ENCODE measurements around the gene CUL2.
"Not testable (repeated sequence)": the region's sequence is repeated elsewhere in the genome, so short reads cannot be mapped to it uniquely, and the experiment has no call there.

GRCh38 chr10:35045275-35045674 lies 44.9 kb downstream of the CUL2 start:
- TF ChIP-seq, protein P1, sequence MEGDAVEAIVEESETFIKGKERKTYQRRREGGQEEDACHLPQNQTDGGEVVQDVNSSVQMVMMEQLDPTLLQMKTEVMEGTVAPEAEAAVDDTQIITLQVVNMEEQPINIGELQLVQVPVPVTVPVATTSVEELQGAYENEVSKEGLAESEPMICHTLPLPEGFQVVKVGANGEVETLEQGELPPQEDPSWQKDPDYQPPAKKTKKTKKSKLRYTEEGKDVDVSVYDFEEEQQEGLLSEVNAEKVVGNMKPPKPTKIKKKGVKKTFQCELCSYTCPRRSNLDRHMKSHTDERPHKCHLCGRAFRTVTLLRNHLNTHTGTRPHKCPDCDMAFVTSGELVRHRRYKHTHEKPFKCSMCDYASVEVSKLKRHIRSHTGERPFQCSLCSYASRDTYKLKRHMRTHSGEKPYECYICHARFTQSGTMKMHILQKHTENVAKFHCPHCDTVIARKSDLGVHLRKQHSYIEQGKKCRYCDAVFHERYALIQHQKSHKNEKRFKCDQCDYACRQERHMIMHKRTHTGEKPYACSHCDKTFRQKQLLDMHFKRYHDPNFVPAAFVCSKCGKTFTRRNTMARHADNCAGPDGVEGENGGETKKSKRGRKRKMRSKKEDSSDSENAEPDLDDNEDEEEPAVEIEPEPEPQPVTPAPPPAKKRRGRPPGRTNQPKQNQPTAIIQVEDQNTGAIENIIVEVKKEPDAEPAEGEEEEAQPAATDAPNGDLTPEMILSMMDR (IDR thresholded peaks at IDR 0.05; ENCODE audit: low read depth, low read length, poor library complexity, severe bottlenecking) = not testable (repeated sequence)
- TF ChIP-seq EZH2phosphoT487 (IDR thresholded peaks at IDR 0.05; ENCODE audit: borderline replicate concordance, low read length) = not testable (repeated sequence)

Data from DOHH2 (cell line).